ENCODE measurements around the gene MXRA8.

- TF ChIP-seq EZH2 (IDR thresholded peaks at IDR 0.05; ENCODE audit: borderline replicate concordance): no peak
- TF ChIP-seq, protein P1, sequence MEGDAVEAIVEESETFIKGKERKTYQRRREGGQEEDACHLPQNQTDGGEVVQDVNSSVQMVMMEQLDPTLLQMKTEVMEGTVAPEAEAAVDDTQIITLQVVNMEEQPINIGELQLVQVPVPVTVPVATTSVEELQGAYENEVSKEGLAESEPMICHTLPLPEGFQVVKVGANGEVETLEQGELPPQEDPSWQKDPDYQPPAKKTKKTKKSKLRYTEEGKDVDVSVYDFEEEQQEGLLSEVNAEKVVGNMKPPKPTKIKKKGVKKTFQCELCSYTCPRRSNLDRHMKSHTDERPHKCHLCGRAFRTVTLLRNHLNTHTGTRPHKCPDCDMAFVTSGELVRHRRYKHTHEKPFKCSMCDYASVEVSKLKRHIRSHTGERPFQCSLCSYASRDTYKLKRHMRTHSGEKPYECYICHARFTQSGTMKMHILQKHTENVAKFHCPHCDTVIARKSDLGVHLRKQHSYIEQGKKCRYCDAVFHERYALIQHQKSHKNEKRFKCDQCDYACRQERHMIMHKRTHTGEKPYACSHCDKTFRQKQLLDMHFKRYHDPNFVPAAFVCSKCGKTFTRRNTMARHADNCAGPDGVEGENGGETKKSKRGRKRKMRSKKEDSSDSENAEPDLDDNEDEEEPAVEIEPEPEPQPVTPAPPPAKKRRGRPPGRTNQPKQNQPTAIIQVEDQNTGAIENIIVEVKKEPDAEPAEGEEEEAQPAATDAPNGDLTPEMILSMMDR (IDR thresholded peaks at IDR 0.05; ENCODE audit: poor library complexity): no peak
Measured at GRCh38 chr1:1328254-1328653, 30.1 kb downstream of the MXRA8 start.
